HG03354 (cell line): Measurements from ENCODE around the gene ATP6V1C2.
"Not testable (repeated sequence)": the region's sequence is repeated elsewhere in the genome, so short reads cannot be mapped to it uniquely, and the experiment has no call there.

ENCODE experiments used
- ATAC-seq: cut with Tn5 transposase; IDR thresholded peaks from one replicate; pipeline ENCODE4 v1.9.1; 2021; ENCODE audit warnings: mild to moderate bottlenecking; ENCODE audit not compliant: unreplicated experiment, poor library complexity, severe bottlenecking

The ATP6V1C2 gene

GRCh38 chr2:10806543-10806942 lies 85.1 kb downstream of the ATP6V1C2 start:
- ATAC-seq, result no peak

GRCh38 chr2:10810202-10811161 lies 89.1 kb downstream of the ATP6V1C2 start:
- peak; percentile 34 for ATAC-seq

GRCh38 chr2:10811517-10811916 lies 90.1 kb downstream of the ATP6V1C2 start:
- ATAC-seq, result no peak

GRCh38 chr2:10812362-10813162 lies 91.1 kb downstream of the ATP6V1C2 start, which contains the start of gene PDIA6:
TSS of gene PDIA6 (minus strand) at chr2:10812785. CDS start at chr2:10812696, 89 bp downstream.
- ATAC-seq, result peak; percentile 90

- not testable (repeated sequence) for ATAC-seq
Observed at GRCh38 chr2:10813163-10814138, 92.0 kb downstream of the ATP6V1C2 start.

- ATAC-seq, result no peak
Observed at GRCh38 chr2:10814142-10814541, 92.7 kb downstream of the ATP6V1C2 start.

- ATAC-seq, result no peak
Observed at GRCh38 chr2:10814571-10815331, 93.3 kb downstream of the ATP6V1C2 start.

GRCh38 chr2:10817413-10817812 lies 96.0 kb downstream of the ATP6V1C2 start:
- no peak for ATAC-seq

GRCh38 chr2:10818305-10818704 lies 96.9 kb downstream of the ATP6V1C2 start:
- ATAC-seq, result not testable (repeated sequence)

GRCh38 chr2:10818984-10819383 lies 97.6 kb downstream of the ATP6V1C2 start:
- no peak for ATAC-seq

- no peak for ATAC-seq
Observed at GRCh38 chr2:10819714-10820314, 98.4 kb downstream of the ATP6V1C2 start.

GRCh38 chr2:10820562-10820961 lies 99.1 kb downstream of the ATP6V1C2 start:
- ATAC-seq, result no peak

- no peak for ATAC-seq
Observed at GRCh38 chr2:10820978-10821695, 99.7 kb downstream of the ATP6V1C2 start.

- no peak for ATAC-seq
Observed at GRCh38 chr2:10824191-10824590, 102.8 kb downstream of the ATP6V1C2 start.

- no peak for ATAC-seq
Observed at GRCh38 chr2:10826026-10826425, 104.6 kb downstream of the ATP6V1C2 start.

GRCh38 chr2:10826625-10827024 lies 105.2 kb downstream of the ATP6V1C2 start:
- ATAC-seq, result no peak

GRCh38 chr2:10828346-10828745 lies 106.9 kb downstream of the ATP6V1C2 start:
- no peak for ATAC-seq

GRCh38 chr2:10829299-10829698 lies 107.9 kb downstream of the ATP6V1C2 start:
- no peak for ATAC-seq
